HG03432 (cell line): ENCODE measurements around the gene TEAD1.

Source experiments
- ATAC-seq: cut with Tn5 transposase; IDR thresholded peaks from one replicate; pipeline ENCODE4 v1.9.1; 2021; ENCODE audit warnings: mild to moderate bottlenecking, moderate library complexity; ENCODE audit not compliant: unreplicated experiment

The TEAD1 gene

GRCh38 chr11:12968826-12969225 is 294.6 kb downstream of the TEAD1 start:
- ATAC-seq, result no peak

GRCh38 chr11:12971955-12972354 is 297.7 kb downstream of the TEAD1 start:
- no peak for ATAC-seq

- no peak for ATAC-seq
These were observed 299.4 kb downstream of the TEAD1 start for GRCh38 chr11:12973528-12974181.

- no peak for ATAC-seq
These were observed 301.0 kb downstream of the TEAD1 start for GRCh38 chr11:12975195-12975594.

GRCh38 chr11:12979928-12980689 is 305.9 kb downstream of the TEAD1 start:
- ATAC-seq, result no peak

GRCh38 chr11:12981676-12982522 is 307.7 kb downstream of the TEAD1 start:
- ATAC-seq, result no peak

- no peak for ATAC-seq
These were observed 309.1 kb downstream of the TEAD1 start for GRCh38 chr11:12983336-12983735.

- ATAC-seq, result no peak
These were observed 312.1 kb downstream of the TEAD1 start for GRCh38 chr11:12986194-12986898.

- ATAC-seq, result no peak
These were observed 315.4 kb downstream of the TEAD1 start for GRCh38 chr11:12989428-12990161.

GRCh38 chr11:12990162-12990480 is 315.9 kb downstream of the TEAD1 start:
- no peak for ATAC-seq

GRCh38 chr11:12991426-12991825 is 317.2 kb downstream of the TEAD1 start:
- no peak for ATAC-seq

GRCh38 chr11:12993626-12994025 is 319.4 kb downstream of the TEAD1 start:
- ATAC-seq, result no peak
